ENCODE data around the gene DUOX2. TPM values are rescaled to one million over a fixed set of nuclear protein-coding genes. Genes with fewer than 3 reads are reported as not detected.
"Not testable (repeated sequence)": the region's sequence is repeated elsewhere in the genome, so short reads cannot be mapped to it uniquely, and the experiment has no call there.

Gene DUOX2
- total and polyA plus RNA-seq, 2 of the 13 experiments (the other 11 are each of a cell fraction or from before 2014, with no cell fraction given) = 0.08 TPM; not detected in 1

GRCh38 chr15:45069942-45070360, 44.0 kb downstream of the DUOX2 start:
- in situ Hi-C loops (cut with HindIII; ENCODE audit: extremely low pct_ligation_motif_present, low pct_unique_long_range_greater_than_20kb) = loop anchor here (10.0 kb wide), 1 partner anchor 55 kb away; the partner anchor contains the start of genes DUOX1 and DUOXA1

GRCh38 chr15:45064386-45064785, 49.6 kb downstream of the DUOX2 start:
- Histone ChIP-seq H3K4me2 (ENCODE audit: low read depth, low read length) (no peak overlapping the region), H4K20me1 (ENCODE audit: insufficient read depth, low read length) (no peaks in the 10 kb centered on the region), H3K27me3 (ENCODE audit: control insufficient read depth in 1 of 2, insufficient read depth in 2 of 2, low read length in 2 of 2) (no peaks in the 10 kb centered on the region), H3K27ac (ENCODE audit: extremely low read length, insufficient read depth, low read length) (no peak overlapping the region), H3K9me3 (ENCODE audit: low read length) (no peaks in the 10 kb centered on the region), H3K9ac (ENCODE audit: insufficient read depth, low read depth, low read length) (no peak overlapping the region), H2AFZ (ENCODE audit: low read length) (no peak overlapping the region), H3K4me3 (replicated peaks in 1 of 3; ENCODE audit: insufficient read depth in 1 of 3, low read depth in 2 of 3, low read length in 3 of 3) (no peak overlapping the region), H3K79me2 (ENCODE audit: insufficient read depth, low read length) (no peaks in the 10 kb centered on the region), H3K36me3 (replicated peaks in 1 of 2; ENCODE audit: control insufficient read depth in 1 of 2, insufficient read depth in 2 of 2, low read length in 2 of 2) (peaks cover 7 to 23% of the 10 kb centered on the region in 2 experiments), H3K4me1 (ENCODE audit: insufficient read depth, low read length) (no peaks in the 10 kb centered on the region)
- intact Hi-C loops (cut with micrococcal nuclease; ENCODE audit: unreplicated experiment) (no loop called here), in situ Hi-C loops (cut with HindIII; ENCODE audit: extremely low pct_ligation_motif_present, low pct_unique_long_range_greater_than_20kb) (loop anchor here (10.0 kb wide), 1 partner anchor 60 kb away; the partner anchor contains the start of genes DUOX1 and DUOXA1)
- BruUV-seq (replicated peaks) = no TSS peak
- CTCF ChIA-PET (ENCODE audit: low intra/inter-chr PET ratio, low total read pairs) = no interaction called here
- 74% methylated on average over 4 of the region's 4 CpGs for WGBS (ENCODE audit: low lambda C conversion rate)
- FAIRE-seq (no peak), ATAC-seq (peak; percentile 42; the same call in 1 of the 3 replicates), DNase-seq (ENCODE audit: low spot score) (peak; percentile 84)
- POLR2A ChIA-PET = no interaction called here
- no peak for TF ChIP-seq GTF2F1 (IDR thresholded peaks at IDR 0.05; ENCODE audit: low read length)
- peak; percentile 49; the same call in 1 of the 2 replicates for TF ChIP-seq TCF7L2 (IDR thresholded peaks at IDR 0.05; ENCODE audit: low read depth, low read length)
- TF ChIP-seq ZNF549 (CRISPR knock-in tag; IDR thresholded peaks at IDR 0.05) = no peak
- 0 out of 2 replicates have a peak, but pooled peaks have one; percentile 31 for TF ChIP-seq HMG20B (CRISPR knock-in tag; conservative IDR thresholded peaks at IDR 0.05)
- no peak for TF ChIP-seq HNRNPLL (IDR thresholded peaks at IDR 0.05; ENCODE audit: low read depth, low read length, poor library complexity, severe bottlenecking)
- TF ChIP-seq ZBTB7A (CRISPR knock-in tag; IDR thresholded peaks at IDR 0.05) = no peak
- TF ChIP-seq ZNF501 (CRISPR knock-in tag; IDR thresholded peaks at IDR 0.05) = no peak
- no peak for TF ChIP-seq IKZF1 (IDR thresholded peaks at IDR 0.05)
- TF ChIP-seq ZNF737 (CRISPR knock-in tag; IDR thresholded peaks at IDR 0.05; ENCODE audit: borderline replicate concordance) = no peak
- no peak for TF ChIP-seq ZFP1 (CRISPR knock-in tag; IDR thresholded peaks at IDR 0.05)
- TF ChIP-seq FUBP1 (CRISPR knock-in tag; IDR thresholded peaks at IDR 0.05; ENCODE audit: borderline replicate concordance) = no peak
- peak; percentile 56; the same call in 1 of the 2 replicates for TF ChIP-seq HMG20A (CRISPR knock-in tag; IDR thresholded peaks at IDR 0.05; ENCODE audit: borderline replicate concordance)
- TF ChIP-seq SMAD9 (CRISPR knock-in tag; IDR thresholded peaks at IDR 0.05) = no peak
- peak in 1 of 2 experiments; percentile 64; a peak in 2 of 4 replicates for TF ChIP-seq NR2F1 (CRISPR knock-in tag; IDR thresholded peaks at IDR 0.05)
- no peak for TF ChIP-seq CBX5 (CRISPR knock-in tag; IDR thresholded peaks at IDR 0.05; ENCODE audit: borderline replicate concordance)
- TF ChIP-seq SIX1 (CRISPR knock-in tag; IDR thresholded peaks at IDR 0.05; ENCODE audit: borderline replicate concordance) = no peak
- TF ChIP-seq SRF (IDR thresholded peaks at IDR 0.05; ENCODE audit: low read depth, low read length) = no peak
- no peak for TF ChIP-seq ZNF747 (CRISPR knock-in tag; IDR thresholded peaks at IDR 0.05; ENCODE audit: borderline replicate concordance)

More at GRCh38 chr15:45069942-45070360, 44.0 kb downstream of the DUOX2 start:
- H3K27ac ChIP-seq (ENCODE audit: extremely low read length, insufficient read depth, low read length); intact Hi-C loops (cut with micrococcal nuclease; ENCODE audit: unreplicated experiment); H3K79me2 ChIP-seq (ENCODE audit: insufficient read depth, low read length); POLR2A ChIA-PET; BruUV-seq (replicated peaks); H3K4me3 ChIP-seq (replicated peaks in 1 of 3; ENCODE audit: insufficient read depth in 1 of 3, low read depth in 2 of 3, low read length in 3 of 3); FAIRE-seq; H3K9ac ChIP-seq (ENCODE audit: insufficient read depth, low read depth, low read length); DNase-seq (ENCODE audit: low spot score); H2AFZ ChIP-seq (ENCODE audit: low read length); H3K4me2 ChIP-seq (ENCODE audit: low read depth, low read length); H4K20me1 ChIP-seq (ENCODE audit: insufficient read depth, low read length); ATAC-seq; CTCF ChIA-PET (ENCODE audit: low intra/inter-chr PET ratio, low total read pairs); H3K27me3 ChIP-seq (ENCODE audit: control insufficient read depth in 1 of 2, insufficient read depth in 2 of 2, low read length in 2 of 2); H3K9me3 ChIP-seq (ENCODE audit: low read length): not testable (repeated sequence)
- Histone ChIP-seq H3K4me1 (ENCODE audit: insufficient read depth, low read length) (peaks cover 13% of the 10 kb centered on the region), H3K36me3 (replicated peaks in 1 of 2; ENCODE audit: control insufficient read depth in 1 of 2, insufficient read depth in 2 of 2, low read length in 2 of 2) (peaks cover 5 to 21% of the 10 kb centered on the region in 2 experiments; a peak in 4 of 5 replicates)
- 95% methylated on average over 4 of the region's 6 CpGs for WGBS (ENCODE audit: low lambda C conversion rate)
